ENCODE data around the gene OTOP3. TPM values are rescaled to one million over a fixed set of nuclear protein-coding genes. Genes with fewer than 3 reads are reported as not detected.
"Not testable (repeated sequence)": the region's sequence is repeated elsewhere in the genome, so short reads cannot be mapped to it uniquely, and the experiment has no call there.

The OTOP3 gene
- total RNA-seq, 1 experiment from 2014 or later: not detected

DNA sequence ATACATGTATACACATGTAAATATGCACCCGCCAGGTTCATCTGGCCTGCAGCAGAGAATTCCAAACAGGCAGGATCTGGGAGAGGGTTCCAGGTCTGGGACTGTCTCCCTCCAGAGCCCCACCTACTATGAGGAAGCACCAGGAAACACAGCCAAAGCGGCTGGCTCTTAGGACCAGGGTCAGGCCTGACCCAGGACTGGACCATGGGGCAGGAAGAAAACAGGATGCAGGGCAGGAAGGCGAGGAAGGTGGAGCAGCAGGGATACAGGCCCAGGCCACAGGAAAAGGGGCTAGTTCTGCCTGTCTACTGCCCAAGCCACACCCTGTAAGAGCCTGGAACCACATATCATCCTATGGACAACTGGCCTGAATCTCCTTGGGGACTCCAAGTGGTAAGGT is 34.7 kb downstream of the OTOP3 start:
- in situ Hi-C loops (cut with HindIII; ENCODE audit: low pct_unique_long_range_greater_than_20kb, low sequenced_read_pairs): no loop called here
- DNase-seq (ENCODE audit: low read depth, low spot score): no peak

DNA sequence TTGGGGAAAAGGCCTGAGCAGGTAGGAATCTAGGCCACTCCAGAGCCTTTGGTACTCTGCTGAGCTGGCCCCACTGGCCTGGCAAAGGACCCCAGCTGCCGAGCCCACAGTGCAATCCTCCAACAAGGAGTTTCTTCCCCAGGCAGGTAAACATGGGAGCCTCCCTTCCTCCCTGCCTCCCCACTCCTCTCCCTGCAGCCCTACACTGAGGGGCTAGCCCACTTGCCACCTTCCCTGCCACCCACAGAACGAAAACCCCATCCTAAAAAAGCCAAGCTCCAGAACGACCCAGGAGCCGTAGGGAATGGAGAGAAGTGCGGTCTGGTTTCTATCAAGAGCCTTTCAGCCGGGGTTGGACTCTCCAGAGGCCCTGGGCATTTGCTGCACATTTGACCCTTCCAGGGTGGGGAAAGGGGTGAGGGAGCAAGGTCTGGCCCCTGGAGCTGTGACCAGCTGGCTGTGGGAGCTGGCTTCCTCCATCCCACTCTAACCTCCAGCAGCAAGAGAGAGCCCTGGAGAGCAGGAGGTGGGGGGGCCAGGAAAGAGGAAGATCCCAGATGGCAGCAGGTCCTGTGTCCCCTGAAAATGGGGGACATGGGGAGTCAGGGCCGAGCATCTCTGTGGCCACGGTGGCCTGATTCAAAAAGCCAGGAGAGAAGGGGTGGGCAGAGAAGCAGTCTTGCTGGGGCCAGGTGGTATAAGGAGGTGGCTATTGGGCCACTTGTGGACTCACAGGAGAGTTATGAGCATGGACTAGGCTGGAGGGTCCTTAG is 35.6 kb downstream of the OTOP3 start:
- DNase-seq (ENCODE audit: low read depth, low spot score): no peak
- in situ Hi-C loops (cut with HindIII; ENCODE audit: low pct_unique_long_range_greater_than_20kb, low sequenced_read_pairs): no loop called here

DNA sequence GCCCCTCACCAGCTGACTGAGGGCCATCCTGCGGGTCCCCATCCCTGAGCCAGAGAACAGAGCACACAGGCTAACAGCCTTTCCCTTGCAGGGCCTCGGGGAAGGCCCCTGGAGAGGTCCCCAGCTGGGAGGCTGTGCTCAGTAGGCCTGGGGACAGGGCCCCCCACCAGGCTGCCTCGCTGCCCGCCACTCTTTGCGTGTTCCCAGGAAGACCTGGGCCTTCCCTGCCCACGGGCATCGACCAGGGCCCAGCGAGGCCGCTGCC is 36.1 kb downstream of the OTOP3 start:
- no peak for DNase-seq (ENCODE audit: low read depth, low spot score)
- in situ Hi-C loops (cut with HindIII; ENCODE audit: low pct_unique_long_range_greater_than_20kb, low sequenced_read_pairs): no loop called here

DNA sequence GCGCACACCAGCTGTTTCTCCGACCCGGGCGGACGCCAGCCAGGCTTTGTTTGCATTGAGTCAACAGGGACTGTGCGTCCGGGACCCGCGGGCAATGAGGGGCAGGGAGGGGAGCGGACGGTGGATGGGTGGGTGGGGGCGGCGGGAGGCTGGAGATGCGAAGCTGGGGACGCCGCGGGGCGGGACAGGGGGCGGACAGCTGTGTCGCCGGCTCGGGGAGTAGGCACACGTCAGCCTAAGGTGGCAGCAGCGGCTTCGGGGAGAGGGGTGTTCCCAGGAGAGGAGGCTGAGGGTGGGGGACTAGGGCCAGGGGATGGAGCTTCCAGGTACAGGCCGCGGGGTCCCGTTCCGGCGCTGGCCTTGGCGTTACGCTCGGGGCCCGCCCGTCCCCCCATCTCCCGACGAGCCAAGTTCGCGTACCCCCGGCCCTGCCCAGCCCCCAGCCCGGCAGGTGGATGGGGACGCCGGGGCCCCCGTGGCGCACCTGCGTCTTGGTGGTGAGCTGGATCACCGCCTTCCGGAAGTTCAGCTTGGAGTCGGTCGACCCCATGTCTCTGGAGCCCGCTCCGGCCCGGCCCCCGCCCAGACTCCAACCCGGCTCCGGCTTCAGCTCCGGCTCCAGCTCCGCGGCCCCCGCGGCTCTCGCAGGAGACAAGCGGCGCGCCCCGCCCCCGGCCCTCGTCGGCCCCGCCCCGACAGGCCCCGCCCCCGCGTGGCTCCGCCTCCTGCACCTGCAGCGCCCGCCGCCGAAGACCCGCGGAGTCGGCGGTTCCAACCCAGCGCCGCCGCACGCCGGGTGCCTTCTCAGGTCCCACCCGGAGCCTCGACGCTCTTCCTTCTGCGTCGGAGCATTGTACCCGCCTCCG is 36.6 kb downstream of the OTOP3 start, which contains the start of gene HID1:
HID1 (minus strand) TSS at position 653 of the 866 bp plus-strand sequence; CDS start at position 550, 103 bp downstream.
- in situ Hi-C loops (cut with HindIII; ENCODE audit: low pct_unique_long_range_greater_than_20kb, low sequenced_read_pairs): no loop called here
- DNase-seq (ENCODE audit: low read depth, low spot score): peak; percentile 38

DNA sequence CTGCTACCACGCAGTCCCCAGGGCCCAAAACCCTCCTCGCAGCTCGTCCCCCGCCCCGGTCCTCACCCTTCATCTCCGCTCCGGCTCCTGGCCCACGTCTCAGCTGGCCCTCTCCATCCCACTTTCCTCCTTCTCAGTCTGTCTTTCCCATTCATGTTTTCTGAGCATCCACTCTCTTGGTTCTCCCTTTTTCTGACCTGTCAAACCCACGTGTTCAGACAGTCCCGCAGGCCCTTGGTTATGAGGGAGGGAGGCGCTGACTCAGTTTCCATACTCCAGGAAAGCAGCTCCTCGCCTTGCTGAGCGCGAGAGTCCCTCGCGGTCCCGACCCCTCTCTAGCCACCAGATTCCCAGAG is 37.3 kb downstream of the OTOP3 start:
- in situ Hi-C loops (cut with HindIII; ENCODE audit: low pct_unique_long_range_greater_than_20kb, low sequenced_read_pairs): no loop called here
- no peak for DNase-seq (ENCODE audit: low read depth, low spot score)

DNA sequence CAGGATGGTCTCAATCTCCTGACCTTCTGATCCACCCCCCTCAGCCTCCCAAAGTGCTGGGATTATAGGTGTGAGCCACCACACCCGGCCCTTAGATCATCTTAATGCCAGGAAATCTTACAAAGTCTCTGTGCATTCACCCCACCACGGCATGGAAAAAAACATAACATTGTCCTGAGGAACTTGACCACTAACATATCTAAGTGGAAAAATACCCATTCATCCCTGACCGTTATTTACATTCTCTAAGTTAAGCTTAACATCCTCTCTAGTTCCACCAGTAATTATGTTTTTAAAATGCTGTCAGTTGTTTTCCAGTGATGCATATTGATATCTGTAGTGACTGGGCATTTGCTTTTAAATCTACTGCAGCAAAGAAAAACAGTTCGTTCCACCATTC is 40.2 kb downstream of the OTOP3 start:
- in situ Hi-C loops (cut with HindIII; ENCODE audit: low pct_unique_long_range_greater_than_20kb, low sequenced_read_pairs): no loop called here
- no peak for DNase-seq (ENCODE audit: low read depth, low spot score)

DNA sequence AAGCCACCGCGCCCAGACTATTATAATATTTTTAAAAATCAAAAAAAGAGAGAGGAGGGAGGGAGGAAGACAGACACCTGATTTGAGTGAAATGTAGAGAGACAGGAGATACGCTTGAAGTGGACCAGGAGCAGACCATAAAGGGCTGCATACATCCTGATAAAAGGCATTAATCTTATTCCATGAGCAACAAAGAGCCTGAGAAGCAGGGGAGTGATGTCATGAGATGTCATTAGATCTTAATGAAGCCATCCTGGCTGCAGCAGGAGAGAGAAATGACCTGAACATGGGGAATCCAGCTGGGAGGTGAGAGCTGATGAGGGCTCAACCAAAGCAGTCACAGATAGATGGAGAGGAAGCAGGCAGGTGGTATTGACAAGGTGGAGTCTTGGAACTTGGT is 42.1 kb downstream of the OTOP3 start:
- in situ Hi-C loops (cut with HindIII; ENCODE audit: low pct_unique_long_range_greater_than_20kb, low sequenced_read_pairs): no loop called here
- DNase-seq (ENCODE audit: low read depth, low spot score): no peak

DNA sequence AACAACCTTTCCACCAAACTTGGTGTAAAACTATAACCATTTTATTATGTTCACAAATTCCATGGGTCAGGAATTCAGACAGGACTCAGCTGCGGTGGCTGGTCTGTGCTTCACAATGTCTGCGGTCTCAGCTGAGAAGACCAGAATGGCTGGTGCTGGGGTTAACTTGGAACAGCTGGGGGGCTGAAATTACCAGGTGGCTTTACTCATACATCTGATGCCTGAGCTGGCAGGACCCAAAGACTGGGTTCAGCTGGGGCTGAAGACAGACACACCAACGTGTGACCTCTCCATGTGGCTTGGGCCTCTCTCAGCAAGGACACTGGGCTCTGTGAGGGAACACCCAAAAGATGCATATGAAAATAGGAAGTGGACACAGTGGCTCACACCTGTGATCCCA is 42.5 kb downstream of the OTOP3 start:
- in situ Hi-C loops (cut with HindIII; ENCODE audit: low pct_unique_long_range_greater_than_20kb, low sequenced_read_pairs): no loop called here

DNA sequence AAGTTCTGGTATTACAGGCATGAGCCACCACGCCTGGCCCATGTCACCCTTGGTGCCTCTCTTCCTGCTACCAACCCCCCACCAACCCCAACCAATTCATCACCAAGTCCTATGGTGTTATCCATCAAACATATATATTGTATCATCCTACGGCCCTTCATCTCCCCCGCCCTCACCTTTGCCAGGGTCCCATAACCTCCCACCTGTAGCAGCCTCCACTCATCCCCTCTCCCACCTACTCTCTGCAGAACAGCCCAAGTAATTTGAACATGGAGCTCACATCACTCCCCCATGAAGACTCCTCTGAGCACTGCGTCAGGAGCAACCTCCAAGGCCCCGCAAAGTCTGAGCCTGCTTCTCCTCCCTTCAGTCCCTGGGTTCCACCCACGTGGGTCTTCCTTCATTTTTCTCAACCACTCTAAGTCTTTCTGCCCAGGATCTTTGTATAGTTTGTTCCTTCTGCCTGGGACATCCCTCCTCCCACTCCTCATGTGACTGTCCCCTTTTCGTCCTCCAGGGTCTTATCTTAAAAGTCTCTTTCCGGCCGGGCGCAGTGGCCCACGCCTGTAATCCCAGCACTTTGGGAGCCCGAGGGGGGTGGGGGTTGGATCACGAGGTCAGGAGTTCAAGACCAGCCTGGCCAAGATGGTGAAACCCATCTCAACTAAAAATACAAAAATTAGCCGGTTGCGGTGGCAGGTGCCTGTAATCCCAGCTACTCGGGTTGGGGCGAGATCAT is 43.9 kb downstream of the OTOP3 start:
- DNase-seq (ENCODE audit: low read depth, low spot score): no peak
- in situ Hi-C loops (cut with HindIII; ENCODE audit: low pct_unique_long_range_greater_than_20kb, low sequenced_read_pairs): no loop called here

More for the DNA sequence above, 42.5 kb downstream of the OTOP3 start:
- no peak for DNase-seq (ENCODE audit: low read depth, low spot score)

DNA sequence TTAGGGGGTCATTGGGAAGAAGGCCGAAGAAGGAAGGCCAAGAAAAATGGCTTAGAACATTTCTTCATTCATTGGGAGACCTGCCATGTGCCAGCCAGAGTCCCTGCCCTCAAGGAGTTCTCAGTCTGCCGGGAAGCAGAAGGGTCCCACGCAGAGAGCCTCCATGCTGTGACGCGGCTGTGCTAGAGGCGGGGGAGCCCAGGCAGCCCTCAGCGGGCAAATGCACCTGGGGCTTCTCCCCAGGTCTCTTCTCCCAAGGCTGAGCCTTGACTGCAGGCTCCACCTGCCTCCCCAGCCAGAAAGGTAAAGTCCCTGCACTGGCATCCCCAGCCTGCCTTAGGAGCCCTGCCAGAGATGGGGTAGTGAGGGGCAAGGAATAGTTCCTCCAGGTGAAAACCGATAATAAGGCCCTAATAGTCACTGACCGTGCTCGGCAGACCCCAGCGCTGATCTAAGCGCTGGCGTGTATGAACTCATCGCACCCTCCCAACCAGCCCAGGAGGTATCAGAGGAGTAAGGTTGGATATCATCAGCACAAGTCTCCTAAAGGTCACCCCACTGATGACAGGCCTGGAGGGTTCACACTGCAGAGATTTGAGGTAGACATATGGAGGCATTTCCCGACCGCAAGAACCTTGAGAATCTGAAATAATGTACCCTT is 45.8 kb downstream of the OTOP3 start:
- in situ Hi-C loops (cut with HindIII; ENCODE audit: low pct_unique_long_range_greater_than_20kb, low sequenced_read_pairs): no loop called here
- no peak for DNase-seq (ENCODE audit: low read depth, low spot score)

DNA sequence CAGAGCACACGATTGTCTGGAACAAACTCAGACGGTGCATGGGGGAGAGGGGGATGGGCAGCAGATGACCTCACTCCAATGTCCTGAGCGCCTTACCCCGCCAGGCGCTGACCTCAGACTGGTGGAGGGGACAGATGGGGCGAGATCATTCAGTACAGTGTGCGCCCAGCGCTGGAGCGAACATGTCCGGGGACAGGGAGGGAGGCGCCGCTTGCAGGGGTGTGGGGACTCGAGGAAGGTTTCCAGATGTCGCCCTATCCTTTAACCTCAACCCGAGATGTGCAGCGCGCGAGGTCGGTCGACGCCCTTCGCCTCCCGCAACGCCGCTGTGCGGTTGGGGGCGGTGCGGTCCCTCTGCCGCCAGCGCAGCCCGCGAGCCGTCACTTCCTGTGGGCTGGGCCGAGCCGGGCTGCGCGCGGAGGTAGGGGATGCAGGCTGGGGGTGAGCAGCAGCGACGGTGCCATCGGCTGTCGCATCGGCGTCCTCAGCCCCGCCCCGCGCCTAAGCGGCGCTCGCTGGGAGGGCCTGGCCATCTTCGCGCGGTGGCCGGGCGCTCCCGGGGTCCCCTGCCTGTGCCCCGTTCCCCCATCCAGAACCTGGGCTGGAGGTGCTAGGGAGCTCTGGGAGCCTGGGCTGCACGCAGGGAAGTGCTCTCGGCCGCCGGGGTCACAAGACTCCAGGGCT is 46.4 kb downstream of the OTOP3 start:
- in situ Hi-C loops (cut with HindIII; ENCODE audit: low pct_unique_long_range_greater_than_20kb, low sequenced_read_pairs): no loop called here
- peak; percentile 61 for DNase-seq (ENCODE audit: low read depth, low spot score)

DNA sequence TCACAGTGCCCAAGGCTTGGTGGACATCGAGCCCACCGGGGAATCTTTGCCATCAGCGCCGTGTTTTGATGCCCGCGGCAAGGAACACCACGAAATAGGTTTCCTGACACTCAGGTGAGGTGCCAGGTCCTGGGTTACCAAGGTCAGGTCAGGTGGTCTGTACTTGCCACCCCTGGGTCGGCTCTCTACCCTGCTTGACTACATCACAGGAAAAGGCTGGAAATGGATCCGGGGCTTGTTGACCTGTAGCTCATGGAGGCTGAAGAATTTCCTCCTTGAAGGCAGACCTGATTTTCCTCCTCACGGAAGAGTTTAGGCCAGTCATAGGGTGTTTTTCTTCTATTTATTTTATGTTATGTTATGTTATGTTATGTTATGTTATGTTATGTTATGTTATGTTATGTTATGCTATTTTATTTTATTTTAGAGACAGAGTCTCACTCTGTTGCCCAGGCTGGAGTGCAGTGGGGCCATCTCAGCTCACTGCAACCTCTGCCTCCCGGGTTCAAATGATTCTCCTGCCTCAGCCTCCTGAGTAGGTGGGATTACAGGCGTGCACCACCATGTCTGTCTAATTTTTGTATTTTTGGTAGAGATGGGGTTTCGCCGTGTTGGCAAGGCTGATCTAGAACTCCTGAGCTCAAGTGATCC is 47.1 kb downstream of the OTOP3 start:
- in situ Hi-C loops (cut with HindIII; ENCODE audit: low pct_unique_long_range_greater_than_20kb, low sequenced_read_pairs): not testable (repeated sequence)
- DNase-seq (ENCODE audit: low read depth, low spot score): peak; percentile 38

DNA sequence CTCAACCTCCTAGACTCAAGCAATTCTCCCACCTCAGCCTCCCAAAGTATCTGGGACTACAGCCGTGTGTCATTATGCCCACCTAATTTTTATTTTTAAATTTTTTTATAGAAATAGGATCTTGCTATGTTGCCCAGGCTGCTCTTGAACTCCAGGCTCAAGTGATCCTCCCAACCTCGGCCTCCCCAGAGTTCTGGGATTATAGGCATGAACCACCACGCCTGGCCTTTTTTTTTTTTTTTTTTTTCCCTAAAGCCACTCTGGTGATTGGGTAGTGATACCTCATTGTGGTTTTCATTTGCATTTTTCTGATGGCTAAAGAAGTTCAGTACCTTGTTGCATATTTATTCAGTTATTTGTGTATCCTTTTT is 50.5 kb downstream of the OTOP3 start:
- DNase-seq (ENCODE audit: low read depth, low spot score): no peak
- in situ Hi-C loops (cut with HindIII; ENCODE audit: low pct_unique_long_range_greater_than_20kb, low sequenced_read_pairs): no loop called here

DNA sequence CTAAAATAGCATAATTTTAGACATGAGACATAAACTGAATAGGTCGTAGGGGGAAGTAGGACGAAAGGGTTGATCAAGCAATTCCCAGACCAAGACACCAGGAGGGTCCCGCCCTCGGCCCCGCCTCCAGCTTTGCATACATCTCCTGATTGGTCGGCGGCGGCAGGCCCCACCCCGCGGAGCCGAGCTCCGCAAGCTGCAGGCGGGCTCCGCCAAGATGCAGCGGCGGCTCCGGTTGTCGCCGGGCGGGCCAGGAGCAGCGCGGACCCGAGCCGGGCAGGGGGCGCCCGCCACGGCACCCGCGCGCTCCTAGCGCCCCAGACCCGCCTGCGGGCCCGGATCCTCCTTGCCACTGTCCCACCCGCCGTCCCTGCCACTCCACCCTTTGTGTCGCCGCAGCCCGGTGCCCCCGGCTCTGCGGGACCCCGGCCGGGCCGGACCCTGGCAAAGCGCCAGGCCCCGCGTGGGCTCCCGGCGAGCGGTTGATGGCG is 51.8 kb downstream of the OTOP3 start, which contains the start of gene CDR2L:
CDR2L (plus strand) TSS at position 215 of the 491 bp plus-strand sequence. CDS start 412 bp downstream, outside the sequence.
- DNase-seq (ENCODE audit: low read depth, low spot score): peak; percentile 94
- in situ Hi-C loops (cut with HindIII; ENCODE audit: low pct_unique_long_range_greater_than_20kb, low sequenced_read_pairs): no loop called here

DNA sequence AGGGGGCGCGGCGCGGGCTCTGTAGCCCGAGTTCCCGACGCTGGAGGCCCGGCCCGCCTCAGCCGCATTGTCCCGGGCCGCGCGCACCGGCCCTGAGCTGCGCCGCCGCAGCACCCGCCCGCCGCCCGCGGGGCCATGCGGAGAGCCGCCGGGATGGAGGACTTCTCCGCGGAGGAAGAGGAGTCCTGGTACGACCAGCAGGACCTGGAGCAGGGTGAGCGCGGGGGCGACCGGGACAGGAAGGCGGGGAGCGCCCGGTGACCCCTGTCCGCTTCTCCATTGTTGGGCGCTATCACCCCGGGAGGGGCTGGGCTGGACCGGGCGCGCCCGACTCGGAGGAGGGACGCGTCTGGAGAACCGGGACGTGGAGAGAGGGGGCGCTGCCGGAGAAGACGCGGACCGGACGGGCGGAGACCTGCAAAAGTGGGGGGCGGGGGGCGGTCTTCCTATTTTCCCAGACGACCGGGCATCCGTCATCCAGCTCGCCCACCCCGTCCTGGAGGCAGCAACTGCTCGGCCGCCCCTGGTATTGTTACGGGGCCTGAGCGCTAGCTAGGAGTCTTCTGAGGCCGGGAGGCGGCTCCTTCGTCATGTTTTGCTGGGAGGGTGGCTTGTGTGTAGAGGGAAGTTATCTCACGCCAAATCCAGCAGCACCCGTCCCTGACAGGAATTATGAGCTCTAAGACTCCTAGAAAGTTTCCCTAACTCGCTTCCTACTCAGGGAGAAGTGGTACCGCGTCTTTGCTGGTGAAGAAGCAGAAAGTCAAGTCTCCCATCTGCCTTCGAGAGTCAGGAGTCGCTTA is 52.4 kb downstream of the OTOP3 start:
- in situ Hi-C loops (cut with HindIII; ENCODE audit: low pct_unique_long_range_greater_than_20kb, low sequenced_read_pairs): no loop called here
- DNase-seq (ENCODE audit: low read depth, low spot score): peak; percentile 44

DNA sequence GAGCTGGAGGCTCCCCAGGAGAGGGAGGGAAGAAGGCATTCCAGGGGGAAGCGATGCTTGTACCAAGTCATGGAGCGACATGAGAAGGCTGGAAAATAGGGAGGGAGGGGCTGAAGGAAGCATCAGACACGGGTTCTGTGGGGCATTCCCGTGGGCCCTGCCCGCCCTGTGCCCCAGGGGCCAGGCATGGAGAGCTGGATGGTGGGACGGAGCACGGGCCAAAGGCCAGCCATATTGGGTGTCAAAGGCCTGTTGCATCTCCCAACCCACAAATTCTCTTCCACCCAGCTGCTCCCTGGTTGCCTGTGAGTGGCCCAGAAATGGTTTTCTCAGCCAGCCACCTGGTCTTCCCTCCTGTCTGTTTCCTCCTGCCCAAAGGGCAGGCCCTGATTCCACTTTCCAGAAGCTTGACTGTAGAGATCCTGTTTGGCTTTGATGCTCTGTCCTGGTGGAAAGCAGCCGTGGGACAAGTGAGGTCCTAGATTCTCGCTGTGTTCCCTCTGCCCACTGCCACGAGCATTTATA is 54.9 kb downstream of the OTOP3 start:
- DNase-seq (ENCODE audit: low read depth, low spot score): no peak
- in situ Hi-C loops (cut with HindIII; ENCODE audit: low pct_unique_long_range_greater_than_20kb, low sequenced_read_pairs): no loop called here
